ENCODE measurements around the gene HNF4A. TPM values are rescaled to one million over a fixed set of nuclear protein-coding genes. Genes with fewer than 3 reads are reported as not detected.

HNF4A gene
- total RNA-seq, 1 donor from 2014 or later: 0.09 TPM

DNA sequence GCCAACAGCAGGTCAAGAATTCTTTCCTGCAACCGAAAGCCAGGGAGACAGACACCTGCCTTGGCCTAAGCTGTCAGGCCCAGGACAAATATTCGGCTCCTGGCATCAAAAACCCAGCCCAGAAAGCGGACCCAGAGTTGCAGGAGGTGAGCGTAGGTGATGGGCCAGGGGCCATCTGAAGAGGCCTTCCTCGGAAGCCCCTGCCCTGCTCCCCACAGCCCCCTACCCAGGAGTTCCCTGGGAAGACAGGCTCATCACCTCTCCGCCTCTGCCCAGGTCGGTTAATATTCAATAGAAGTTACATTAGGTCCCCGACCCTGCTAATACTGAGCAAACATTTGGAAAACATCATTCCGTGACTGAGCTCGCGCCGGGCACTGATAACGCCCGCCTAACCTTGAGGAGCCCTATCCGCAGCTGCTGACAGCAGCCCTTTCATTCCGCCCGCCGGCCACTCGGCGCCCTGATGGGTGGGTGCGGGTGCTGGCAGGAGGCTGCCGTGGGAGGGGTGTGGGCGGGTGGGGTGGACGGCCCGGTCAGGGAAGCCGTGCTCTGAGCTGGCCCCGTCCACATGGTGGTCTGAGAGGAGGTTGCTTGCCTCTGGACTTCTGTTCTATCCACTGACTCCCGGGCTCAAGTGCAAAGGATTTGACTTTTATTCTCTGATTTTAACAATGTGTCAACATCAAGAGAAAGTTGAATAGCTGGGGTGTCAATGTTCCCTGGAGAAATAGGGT lies 55.7 kb downstream of the HNF4A start:
- Mint-ChIP-seq H3K36me3 (no peaks in the 10 kb centered on the region), H3K4me3 (no peak overlapping the region), H3K9me3 (no peaks in the 10 kb centered on the region), H3K27me3 (ENCODE audit: low read depth) (peaks cover 10% of the 10 kb centered on the region), H3K27ac (no peak overlapping the region), H3K4me1 (no peaks in the 10 kb centered on the region)
- TF ChIP-seq, protein P1, sequence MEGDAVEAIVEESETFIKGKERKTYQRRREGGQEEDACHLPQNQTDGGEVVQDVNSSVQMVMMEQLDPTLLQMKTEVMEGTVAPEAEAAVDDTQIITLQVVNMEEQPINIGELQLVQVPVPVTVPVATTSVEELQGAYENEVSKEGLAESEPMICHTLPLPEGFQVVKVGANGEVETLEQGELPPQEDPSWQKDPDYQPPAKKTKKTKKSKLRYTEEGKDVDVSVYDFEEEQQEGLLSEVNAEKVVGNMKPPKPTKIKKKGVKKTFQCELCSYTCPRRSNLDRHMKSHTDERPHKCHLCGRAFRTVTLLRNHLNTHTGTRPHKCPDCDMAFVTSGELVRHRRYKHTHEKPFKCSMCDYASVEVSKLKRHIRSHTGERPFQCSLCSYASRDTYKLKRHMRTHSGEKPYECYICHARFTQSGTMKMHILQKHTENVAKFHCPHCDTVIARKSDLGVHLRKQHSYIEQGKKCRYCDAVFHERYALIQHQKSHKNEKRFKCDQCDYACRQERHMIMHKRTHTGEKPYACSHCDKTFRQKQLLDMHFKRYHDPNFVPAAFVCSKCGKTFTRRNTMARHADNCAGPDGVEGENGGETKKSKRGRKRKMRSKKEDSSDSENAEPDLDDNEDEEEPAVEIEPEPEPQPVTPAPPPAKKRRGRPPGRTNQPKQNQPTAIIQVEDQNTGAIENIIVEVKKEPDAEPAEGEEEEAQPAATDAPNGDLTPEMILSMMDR (IDR thresholded peaks at IDR 0.05; ENCODE audit: unreplicated experiment): no peak
- no peak for DNase-seq (ENCODE audit: low spot score in 2 of 2, unreplicated experiment in 2 of 2)

DNA sequence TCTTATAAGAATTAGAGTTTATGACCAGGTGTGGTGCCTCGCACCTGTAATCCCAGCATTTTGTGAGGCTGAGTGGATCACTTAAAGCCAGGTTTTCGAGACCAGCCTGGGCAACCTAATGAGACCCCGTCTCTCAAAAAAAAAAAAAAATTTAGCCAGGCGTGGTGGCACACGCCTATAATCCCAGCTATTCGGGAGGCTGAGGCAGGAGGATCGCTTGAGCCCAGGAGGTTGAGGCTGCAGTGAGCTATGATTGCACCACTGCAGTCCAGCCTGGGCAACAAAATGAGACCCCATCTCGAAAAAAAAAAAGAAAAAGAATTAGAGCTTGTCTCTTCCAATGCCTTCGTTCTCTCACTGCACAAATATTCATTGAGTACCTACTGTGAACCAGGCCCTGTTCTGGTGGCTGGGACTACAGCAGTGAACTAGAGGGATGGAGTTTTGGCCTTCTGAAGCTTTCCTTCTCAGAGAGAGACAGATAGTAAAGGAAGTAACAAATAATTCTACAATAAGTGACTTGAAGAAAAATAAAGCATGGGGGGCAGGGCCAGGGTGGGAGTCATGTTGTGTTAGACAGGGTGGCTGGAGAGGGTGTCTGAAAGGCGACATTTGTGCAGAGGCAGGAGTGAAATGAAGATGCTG lies 56.4 kb downstream of the HNF4A start:
- Mint-ChIP-seq H3K27ac (no peak overlapping the region), H3K9me3 (no peaks in the 10 kb centered on the region), H3K4me1 (no peaks in the 10 kb centered on the region), H3K27me3 (ENCODE audit: low read depth) (peaks cover 12% of the 10 kb centered on the region), H3K36me3 (no peaks in the 10 kb centered on the region), H3K4me3 (no peak overlapping the region)
- TF ChIP-seq, protein P1 (IDR thresholded peaks at IDR 0.05; ENCODE audit: unreplicated experiment): no peak
- no peak for DNase-seq (ENCODE audit: low spot score in 2 of 2, unreplicated experiment in 2 of 2)

DNA sequence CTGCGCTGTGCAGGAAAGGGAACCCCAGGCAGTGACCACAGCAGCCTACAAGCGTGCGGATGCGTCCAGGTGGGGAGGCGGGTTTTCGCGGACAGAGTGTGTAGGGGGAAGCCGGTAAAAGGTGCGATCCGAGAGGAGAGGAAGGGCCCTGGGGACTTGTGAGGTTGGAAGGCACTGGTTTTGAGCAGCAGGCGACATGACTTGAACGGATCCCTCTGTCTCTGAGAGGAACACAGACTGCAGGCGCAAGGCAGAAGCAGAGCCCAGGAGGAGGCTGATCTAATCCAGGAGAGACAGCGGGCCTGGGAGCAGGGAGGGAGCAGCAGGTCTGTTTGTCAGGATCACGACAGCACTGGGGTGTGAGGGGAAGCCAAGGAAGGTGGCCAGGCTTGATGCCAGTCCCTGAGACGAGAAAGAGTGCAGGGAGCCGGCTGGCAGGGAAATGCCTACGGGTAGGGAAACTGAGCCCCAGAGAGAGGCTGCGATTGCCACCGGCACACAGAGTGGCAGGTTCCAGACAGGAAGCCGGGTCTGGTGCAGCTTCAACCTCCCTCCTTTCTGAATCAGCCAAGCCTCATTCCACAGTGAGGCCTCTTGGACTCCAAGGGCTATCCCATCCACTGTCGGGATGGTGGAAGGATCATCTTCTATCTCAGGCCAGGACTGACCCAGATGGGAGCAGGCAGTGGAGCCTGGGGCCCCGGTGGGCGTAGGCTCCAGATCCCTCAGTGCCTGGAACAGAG lies 57.1 kb downstream of the HNF4A start:
- no peaks in the 10 kb centered on the region for H3K4me1 Mint-ChIP-seq
- H3K36me3 Mint-ChIP-seq: no peaks in the 10 kb centered on the region
- H3K27me3 Mint-ChIP-seq (ENCODE audit: low read depth): peaks cover 14% of the 10 kb centered on the region
- TF ChIP-seq, protein P1 (IDR thresholded peaks at IDR 0.05; ENCODE audit: unreplicated experiment): no peak
- H3K27ac Mint-ChIP-seq: no peak overlapping the region
- H3K4me3 Mint-ChIP-seq: no peak overlapping the region
- no peak for DNase-seq (ENCODE audit: low spot score in 2 of 2, unreplicated experiment in 2 of 2)
- no peaks in the 10 kb centered on the region for H3K9me3 Mint-ChIP-seq

DNA sequence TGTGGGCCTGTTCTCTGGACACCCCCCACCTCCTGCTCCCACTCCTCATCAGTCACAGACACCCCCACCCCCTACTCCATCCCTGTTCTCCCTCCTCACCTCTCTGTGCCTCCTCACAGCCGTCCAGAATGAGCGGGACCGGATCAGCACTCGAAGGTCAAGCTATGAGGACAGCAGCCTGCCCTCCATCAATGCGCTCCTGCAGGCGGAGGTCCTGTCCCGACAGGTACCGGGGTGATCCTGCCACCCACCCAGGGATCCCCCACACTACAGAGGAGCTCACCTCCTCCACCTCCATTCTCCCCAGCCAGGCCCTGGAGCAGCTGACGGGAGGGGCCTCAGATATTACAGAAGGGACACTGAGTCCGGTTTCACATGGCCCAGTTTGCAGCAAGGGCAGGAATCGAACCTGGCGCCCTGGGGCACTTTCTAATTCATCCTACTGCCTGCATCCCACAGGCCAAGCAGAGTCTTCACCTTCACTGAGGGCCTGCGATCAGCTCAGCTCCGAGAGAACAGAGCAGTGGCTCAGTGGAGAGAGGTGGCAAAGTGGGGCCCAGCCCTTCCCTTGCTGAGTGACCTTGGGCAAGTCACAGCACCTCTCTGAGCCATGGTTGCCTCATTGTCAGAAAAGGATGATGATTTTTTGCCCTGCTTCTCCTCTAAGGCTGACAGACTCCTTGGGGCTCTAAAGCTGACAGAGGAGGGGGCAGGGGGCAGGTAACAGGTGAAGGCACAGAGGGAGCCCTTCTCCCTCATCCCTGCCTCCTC lies 58.3 kb downstream of the HNF4A start:
- Mint-ChIP-seq H3K27ac (no peak overlapping the region), H3K4me3 (no peak overlapping the region), H3K27me3 (ENCODE audit: low read depth) (peaks cover 14% of the 10 kb centered on the region), H3K36me3 (no peaks in the 10 kb centered on the region), H3K9me3 (no peaks in the 10 kb centered on the region), H3K4me1 (no peaks in the 10 kb centered on the region)
- no peak for DNase-seq (ENCODE audit: low spot score in 2 of 2, unreplicated experiment in 2 of 2)
- TF ChIP-seq, protein P1 (IDR thresholded peaks at IDR 0.05; ENCODE audit: unreplicated experiment): no peak

DNA sequence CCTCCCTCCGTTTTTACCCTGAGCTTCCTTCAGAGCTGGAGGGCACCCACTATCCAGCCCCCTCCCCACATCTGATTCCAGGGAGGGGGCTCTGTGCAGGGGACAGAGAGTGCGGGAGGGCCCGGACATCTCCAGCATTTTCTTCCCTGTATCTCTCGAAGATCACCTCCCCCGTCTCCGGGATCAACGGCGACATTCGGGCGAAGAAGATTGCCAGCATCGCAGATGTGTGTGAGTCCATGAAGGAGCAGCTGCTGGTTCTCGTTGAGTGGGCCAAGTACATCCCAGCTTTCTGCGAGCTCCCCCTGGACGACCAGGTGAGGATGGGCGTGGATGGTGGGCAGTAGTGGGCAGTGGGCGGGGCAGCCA lies 58.8 kb downstream of the HNF4A start:
- DNase-seq (ENCODE audit: low spot score in 2 of 2, unreplicated experiment in 2 of 2): no peak
- TF ChIP-seq, protein P1 (IDR thresholded peaks at IDR 0.05; ENCODE audit: unreplicated experiment): no peak
- Mint-ChIP-seq H3K36me3 (no peaks in the 10 kb centered on the region), H3K4me1 (no peaks in the 10 kb centered on the region), H3K27me3 (ENCODE audit: low read depth) (peaks cover 14% of the 10 kb centered on the region), H3K9me3 (no peaks in the 10 kb centered on the region), H3K27ac (no peak overlapping the region), H3K4me3 (no peak overlapping the region)

Data from mesothelial cell of epicardium (in vitro differentiated cells).